Activated CD4-positive, alpha-beta T cell treated with anti-CD3 and anti-CD28 coated beads, Interleukin-2, Interleukin-4, amounts not matched to agents 100 ng/mL and 50 ng/mL, durations not matched to agents 16 hours and 8 hours (primary cell): ENCODE measurements around the gene FAM124A.

Source experiments
- DNase-seq: peaks from one replicate; pipeline ENCODE4 v3.0.0-alpha.2; 2020; ENCODE audit warnings: low spot score

The FAM124A gene

GRCh38 chr13:51222037-51222685, at the start of gene FAM124A:
Gene FAM124A (plus strand): TSS chr13:51222398. CDS start chr13:51222502, 104 bp downstream.
- peak; percentile 30 for DNase-seq

GRCh38 chr13:51175021-51175420, 47.2 kb upstream of the FAM124A start:
- DNase-seq, result no peak

- DNase-seq, result no peak
Observed at GRCh38 chr13:51175639-51176038, 46.6 kb upstream of the FAM124A start.

DNA sequence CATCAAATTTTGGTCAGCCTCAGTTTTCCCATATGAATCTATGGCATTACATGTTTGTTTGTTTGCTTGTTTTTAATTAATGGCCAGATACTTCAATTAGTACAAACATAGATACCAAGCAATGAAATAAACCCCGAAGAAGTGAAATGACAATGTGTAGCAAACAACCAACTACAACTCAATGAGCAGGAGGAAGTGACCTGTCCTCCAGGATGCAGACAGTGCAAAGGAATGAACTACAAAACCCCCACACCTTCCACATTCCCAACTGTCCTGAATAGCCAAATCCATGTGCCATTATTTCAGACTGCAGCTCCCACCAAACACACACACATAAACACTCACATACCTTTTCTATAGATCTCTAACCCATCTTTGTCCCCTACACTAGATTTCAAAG, 45.0 kb upstream of the FAM124A start:
- no peak for DNase-seq

GRCh38 chr13:51178456-51179074, 43.6 kb upstream of the FAM124A start:
- no peak for DNase-seq

DNA sequence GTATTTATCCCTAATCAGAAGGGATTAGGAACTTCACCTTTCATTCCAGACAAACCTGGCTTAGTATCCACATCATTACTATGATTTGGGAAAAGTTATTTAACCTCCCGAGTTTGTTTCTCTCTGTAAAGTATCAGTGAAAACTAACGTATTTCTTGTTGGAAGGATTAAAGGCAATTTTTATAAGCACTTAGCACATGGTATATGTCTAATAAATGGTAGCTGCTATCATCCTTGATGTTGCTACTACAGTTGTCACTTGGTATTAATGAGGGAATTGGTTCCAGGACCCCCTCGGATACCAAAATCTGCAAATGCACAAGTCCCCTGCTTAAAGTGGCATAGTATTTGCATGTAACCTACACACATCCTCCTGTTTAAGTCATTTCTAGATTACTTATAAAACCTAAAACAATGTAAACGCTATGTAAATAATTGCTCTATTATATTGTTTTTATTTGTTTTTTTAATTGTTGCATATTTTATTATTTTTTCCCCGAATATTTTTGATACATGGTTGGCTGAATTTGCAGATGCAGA, 42.7 kb upstream of the FAM124A start:
- DNase-seq, result no peak

- DNase-seq, result no peak
Observed at GRCh38 chr13:51180853-51181511, 41.2 kb upstream of the FAM124A start.

DNA sequence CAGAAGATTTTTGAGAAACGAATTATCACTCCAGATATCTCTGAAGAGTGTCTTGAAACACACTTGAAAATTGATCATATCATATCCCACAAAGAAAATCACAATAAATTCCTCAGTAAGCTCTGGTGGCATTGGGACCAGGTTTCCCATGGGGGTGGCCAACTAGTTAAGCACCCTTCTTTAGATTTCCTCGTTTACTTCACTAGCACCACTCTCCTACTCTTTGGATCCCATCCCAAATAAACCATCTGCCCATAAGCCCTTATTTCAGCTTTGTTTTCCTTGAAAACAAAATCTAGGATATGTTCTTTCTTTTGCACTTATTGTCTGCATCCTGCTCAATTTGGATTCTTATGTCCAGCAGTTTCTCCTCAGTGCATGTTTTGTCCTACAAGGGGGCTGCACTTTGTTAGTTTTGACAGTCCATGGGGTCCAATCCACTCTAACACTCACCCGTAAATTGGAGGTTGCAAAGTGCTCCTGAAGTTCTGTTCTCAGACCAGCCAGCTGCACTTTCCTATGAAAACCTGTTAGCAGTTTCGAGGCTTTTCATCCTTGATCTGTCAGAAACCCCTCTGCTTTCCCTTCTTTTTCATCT, 40.3 kb upstream of the FAM124A start:
- DNase-seq, result no peak

DNA sequence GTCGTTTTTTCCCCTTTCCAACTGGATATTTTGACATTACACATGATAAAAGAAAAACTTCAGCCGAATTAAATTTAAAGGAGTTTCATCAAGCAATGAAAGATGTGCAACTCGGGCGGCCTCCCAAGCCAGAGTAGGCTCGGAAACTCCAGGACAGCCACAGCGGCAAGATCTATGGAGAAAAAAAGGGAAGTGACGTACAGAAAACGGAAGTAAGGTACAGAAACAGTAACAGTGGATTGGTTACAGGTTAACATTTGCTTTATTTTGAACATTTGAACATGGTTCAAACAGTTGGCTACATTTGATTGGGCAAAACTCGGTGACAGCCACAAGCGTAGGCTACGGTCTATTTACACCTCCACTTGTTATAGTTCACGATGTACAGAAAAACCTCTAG, 30.5 kb upstream of the FAM124A start:
- DNase-seq, result no peak

- DNase-seq, result peak; percentile 22
Observed at GRCh38 chr13:51192348-51192747, 29.9 kb upstream of the FAM124A start.

DNA sequence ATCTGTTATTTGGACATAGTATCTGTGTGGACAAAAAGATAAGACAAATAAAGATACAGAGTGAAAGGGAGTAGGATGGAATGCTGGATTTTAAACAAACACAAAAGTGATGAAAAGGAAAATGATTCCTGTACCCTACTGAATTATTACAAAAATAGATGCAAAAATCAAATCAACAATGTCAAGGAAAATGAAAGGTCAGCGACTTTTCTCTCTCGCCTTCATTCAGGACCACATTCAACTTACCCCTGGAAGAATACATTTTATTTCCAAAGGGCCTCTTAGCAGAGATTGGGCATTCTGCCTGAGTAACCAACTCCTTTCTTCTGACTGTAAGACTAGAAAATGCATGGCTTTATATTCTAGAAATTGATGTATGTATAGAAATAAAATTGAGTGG, 28.8 kb upstream of the FAM124A start:
- DNase-seq, result no peak

GRCh38 chr13:51194942-51195341, 27.3 kb upstream of the FAM124A start:
- DNase-seq, result no peak

DNA sequence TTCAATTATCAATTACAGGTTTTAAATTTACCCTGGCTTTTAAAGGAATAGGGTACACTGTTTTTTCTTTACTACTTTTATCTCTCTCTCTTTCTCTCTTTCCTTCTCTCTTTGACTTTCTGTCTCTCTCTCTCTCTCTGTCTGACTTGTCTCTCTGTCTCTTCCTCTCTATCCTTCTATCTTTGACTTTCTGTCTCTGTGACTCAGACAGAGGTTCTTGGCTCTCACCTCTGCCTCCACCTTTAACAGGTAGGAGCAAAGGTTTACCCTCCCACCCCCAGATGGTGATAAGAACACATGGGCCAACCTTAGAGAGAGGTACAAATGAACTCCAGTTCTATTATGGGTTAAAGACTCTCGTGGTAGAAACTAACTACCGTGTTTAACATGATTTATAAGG, 20.3 kb upstream of the FAM124A start:
- no peak for DNase-seq

DNA sequence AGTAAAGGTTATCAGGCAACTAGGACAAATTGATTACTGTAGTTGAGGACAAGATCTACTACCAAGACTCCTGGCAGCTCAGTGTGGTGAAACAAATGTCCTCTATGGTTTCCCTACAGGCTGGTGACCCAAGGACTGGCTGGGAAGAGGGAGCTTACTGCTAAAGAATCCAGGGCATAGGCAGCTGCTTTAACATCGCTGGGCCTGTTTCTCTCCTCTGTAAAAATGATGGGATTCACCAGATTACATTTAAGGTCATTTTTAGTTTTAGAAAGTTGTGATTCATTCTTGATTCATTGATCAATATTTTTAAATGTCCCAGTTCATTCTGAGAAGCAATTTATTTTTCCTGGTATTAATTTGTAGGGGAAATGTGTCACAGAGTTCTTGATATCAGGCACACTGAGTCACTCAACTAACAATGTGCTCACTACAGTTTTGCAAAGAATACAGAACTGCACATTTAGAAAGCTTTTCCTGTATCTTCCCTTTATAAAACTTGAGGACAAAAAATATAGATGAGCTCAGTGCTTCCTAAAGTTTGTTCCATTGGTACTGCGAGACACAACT, 19.6 kb upstream of the FAM124A start:
- no peak for DNase-seq

DNA sequence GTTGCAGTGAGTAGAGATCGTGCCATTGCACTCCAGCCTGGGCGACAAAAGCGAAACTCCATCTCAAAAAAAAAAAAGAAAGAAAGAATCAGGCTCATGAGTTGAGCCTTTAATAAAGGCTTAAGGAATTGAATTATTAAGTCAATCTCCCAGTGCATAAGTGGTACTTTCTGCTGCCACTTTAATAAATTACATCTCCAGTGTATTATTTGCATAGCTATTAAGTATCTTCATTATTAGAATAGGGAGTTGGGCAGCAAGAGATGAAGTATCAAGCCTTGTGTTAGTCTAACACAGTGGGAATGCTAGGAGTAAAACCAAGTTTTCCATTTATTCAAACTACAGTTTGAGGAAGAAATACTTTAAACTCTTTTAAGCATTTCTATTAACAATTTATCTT, 15.6 kb upstream of the FAM124A start:
- DNase-seq, result no peak

GRCh38 chr13:51207881-51208280, 14.3 kb upstream of the FAM124A start:
- no peak for DNase-seq

GRCh38 chr13:51208716-51209115, 13.5 kb upstream of the FAM124A start:
- DNase-seq, result no peak

DNA sequence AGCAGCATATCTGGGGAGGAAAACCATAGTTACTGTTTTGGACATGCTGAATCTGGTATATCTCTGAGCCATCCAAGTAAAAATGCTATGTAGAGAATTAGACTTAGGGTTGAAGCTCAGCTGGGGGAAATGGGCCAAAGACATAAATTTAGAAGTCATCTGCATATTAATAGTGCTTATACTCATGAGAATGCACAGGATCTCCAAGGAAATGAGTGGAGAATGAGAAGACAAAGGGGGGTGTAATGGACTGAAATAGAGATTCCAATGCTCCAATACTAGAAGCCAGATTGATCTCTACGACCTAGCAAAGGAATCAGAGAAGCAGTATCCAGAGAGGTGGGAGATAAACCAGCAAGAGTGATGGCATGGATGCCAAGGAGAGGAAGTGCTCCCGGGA, 10.3 kb upstream of the FAM124A start:
- DNase-seq, result no peak

- no peak for DNase-seq
Observed at GRCh38 chr13:51212758-51213157, 9.4 kb upstream of the FAM124A start.

- no peak for DNase-seq
Observed at GRCh38 chr13:51213173-51213728, 8.9 kb upstream of the FAM124A start.

DNA sequence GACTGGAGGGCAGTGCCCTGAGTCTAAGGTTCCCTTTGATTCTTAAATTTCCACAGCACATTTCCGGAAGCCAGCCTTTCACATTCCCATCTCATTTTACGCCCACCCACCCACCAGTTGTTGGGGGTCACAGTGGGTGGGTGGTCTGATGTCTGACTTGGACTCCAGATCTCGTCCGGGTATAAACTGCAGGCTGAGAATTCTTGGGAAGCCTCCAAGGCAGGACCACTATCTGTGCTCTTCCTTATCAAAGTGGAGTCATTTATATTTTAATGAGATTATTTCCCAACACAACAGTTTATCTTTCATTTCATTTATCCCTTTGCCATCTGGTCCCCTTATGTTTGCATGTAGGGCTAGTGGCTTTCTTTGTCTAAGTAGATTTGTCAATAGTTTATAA, 3.6 kb upstream of the FAM124A start:
- DNase-seq, result no peak

DNA sequence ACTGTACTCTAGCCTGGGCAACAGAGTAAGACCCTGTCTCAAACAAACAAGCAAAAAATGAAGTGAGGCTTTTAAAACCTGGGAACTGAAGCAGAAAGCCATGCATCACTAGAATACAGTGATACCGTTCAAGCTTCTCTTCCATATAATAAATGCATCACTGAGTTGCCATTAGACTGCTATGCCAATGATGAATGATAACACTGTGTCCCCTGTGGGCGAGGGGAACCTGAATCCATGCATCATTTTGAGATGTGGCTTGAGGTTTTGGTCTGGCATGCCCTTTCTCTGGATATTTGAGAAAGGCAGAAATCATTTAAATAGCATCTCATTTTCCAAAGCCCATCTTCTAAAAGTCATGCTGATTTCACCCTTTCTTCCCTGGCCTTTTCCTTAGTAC, 1.5 kb upstream of the FAM124A start:
- no peak for DNase-seq
